Kidney (tissue), 14 donors: Measurements from ENCODE around the gene POLR2I. TPM values are rescaled to one million over a fixed set of nuclear protein-coding genes. Genes with fewer than 3 reads are reported as not detected.

Experiments used
- DNase-seq, 5 donors: peaks; one replicate each; pipeline ENCODE4 v3.0.0-alpha.2; 2013 to 2020
- FAIRE-seq: peaks from 2 replicates; lab custom pipeline; 2012; peaks lifted over from hg19 to GRCh38; lab: Jason Lieb, UNC
- H3K27ac ChIP-seq, 2 donors: one replicate each; pipeline ENCODE4 v1.7.0; 2013; ENCODE audit warnings: low read depth in 2 of 2, low read length in 2 of 2, inconsistent platforms in 1 of 2
- H3K27me3 ChIP-seq: one replicate; pipeline ENCODE4 v1.7.1; 2013; ENCODE audit warnings: low read length, inconsistent platforms; ENCODE audit not compliant: control insufficient read depth, insufficient read depth
- H3K36me3 ChIP-seq, 3 donors: one replicate each; pipeline versions ENCODE4 v1.7.0 to v1.7.1; 2013; ENCODE audit warnings: low read length in 3 of 3, control low read depth in 1 of 3, inconsistent platforms in 1 of 3; ENCODE audit not compliant: insufficient read depth in 3 of 3, control insufficient read depth in 2 of 3
- H3K4me1 ChIP-seq, 3 donors: one replicate each; pipeline versions ENCODE4 v1.7.0 to v1.7.1; 2013; ENCODE audit warnings: low read length in 3 of 3, inconsistent platforms in 1 of 3, low read depth in 1 of 3; ENCODE audit not compliant: control insufficient read depth in 2 of 3, insufficient read depth in 2 of 3
- H3K4me3 ChIP-seq, 3 donors: one replicate each; pipeline versions ENCODE4 v1.7.0 to v1.8.1; 2013; ENCODE audit warnings: low read length in 3 of 3, control low read depth in 1 of 3, inconsistent platforms in 1 of 3
- H3K9ac ChIP-seq, 3 donors: one replicate each; pipeline versions ENCODE4 v1.7.0 to v1.7.1; 2013; ENCODE audit warnings: low read length in 3 of 3, control low read depth in 1 of 3, inconsistent platforms in 1 of 3
- H3K9me3 ChIP-seq, 3 donors: one replicate each; pipeline versions ENCODE4 v1.7.0 to v1.7.1; 2013; ENCODE audit warnings: low read length in 3 of 3, control low read depth in 1 of 3, inconsistent platforms in 1 of 3; ENCODE audit not compliant: control insufficient read depth in 2 of 3, insufficient read depth in 1 of 3
- intact Hi-C: fragments of 100-400 bp; cut with DNase I; formaldehyde crosslinking; loops from one replicate; pipeline ENCODE4 v1.11.1; 2022
- polyA plus RNA-seq: library from polyadenylated mRNA; stranded (reverse); fragments of 350-450 nt; fragmentation: Illumina TruSeq; extraction: RNeasy Lipid Tissue Mini Kit (QIAGEN cat#74804); gene quantifications from one replicate; pipeline ENCODE4 v1.2.3, GENCODE V29; 2014; ENCODE audit warnings: low read depth, low replicate concordance; ENCODE audit not compliant: insufficient read depth
- total RNA-seq: library from RNA; stranded (reverse); fragmentation: NEBNext Ultra II Directional; extraction: Animal tissue kit (Norgen Biotek cat#: 25700); gene quantifications from one replicate; pipeline ENCODE4 v1.2.1, GENCODE V29; 2021
- TF ChIP-seq, protein P1 (sequence below): IDR thresholded peaks from 3 replicates; pipeline ENCODE4 v1.5.1; 2012; ENCODE audit warnings: mild to moderate bottlenecking, moderate library complexity, borderline replicate concordance; ENCODE audit not compliant: insufficient read depth; ENCODE audit errors: extremely low read depth
- donor health status: control.
- donor health status: control.
- donor health status: control.
- donor health status: control.
- donor health status: control.
- donor health status: DM: yes; HTN: yes; CAD: no.
- donor health status: Normal renal cell carcinoma (clear cell type).

Gene POLR2I
- total and polyA plus RNA-seq, 2 donors from 2014 or later, result 59.9 to 119 TPM

DNA sequence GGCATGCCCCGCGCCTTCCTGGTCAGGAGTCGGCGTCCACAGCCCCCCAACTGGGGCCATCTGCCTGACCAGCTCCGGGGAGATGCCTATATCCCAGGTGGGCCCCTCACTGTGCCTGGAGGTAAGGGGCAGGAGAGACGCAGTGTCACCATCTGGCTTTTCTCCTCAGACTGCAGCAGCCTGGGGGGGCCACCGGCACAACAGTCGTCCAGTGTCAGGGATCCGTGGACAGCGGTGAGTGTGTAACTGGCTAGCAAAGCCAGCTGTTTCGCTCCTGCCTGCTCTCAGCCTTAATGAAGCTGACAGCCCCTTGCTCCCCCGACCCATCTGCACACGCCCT lies 3.5 kb downstream of the POLR2I start:
- TF ChIP-seq, protein P1, sequence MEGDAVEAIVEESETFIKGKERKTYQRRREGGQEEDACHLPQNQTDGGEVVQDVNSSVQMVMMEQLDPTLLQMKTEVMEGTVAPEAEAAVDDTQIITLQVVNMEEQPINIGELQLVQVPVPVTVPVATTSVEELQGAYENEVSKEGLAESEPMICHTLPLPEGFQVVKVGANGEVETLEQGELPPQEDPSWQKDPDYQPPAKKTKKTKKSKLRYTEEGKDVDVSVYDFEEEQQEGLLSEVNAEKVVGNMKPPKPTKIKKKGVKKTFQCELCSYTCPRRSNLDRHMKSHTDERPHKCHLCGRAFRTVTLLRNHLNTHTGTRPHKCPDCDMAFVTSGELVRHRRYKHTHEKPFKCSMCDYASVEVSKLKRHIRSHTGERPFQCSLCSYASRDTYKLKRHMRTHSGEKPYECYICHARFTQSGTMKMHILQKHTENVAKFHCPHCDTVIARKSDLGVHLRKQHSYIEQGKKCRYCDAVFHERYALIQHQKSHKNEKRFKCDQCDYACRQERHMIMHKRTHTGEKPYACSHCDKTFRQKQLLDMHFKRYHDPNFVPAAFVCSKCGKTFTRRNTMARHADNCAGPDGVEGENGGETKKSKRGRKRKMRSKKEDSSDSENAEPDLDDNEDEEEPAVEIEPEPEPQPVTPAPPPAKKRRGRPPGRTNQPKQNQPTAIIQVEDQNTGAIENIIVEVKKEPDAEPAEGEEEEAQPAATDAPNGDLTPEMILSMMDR, result no peak
- no peak for FAIRE-seq

DNA sequence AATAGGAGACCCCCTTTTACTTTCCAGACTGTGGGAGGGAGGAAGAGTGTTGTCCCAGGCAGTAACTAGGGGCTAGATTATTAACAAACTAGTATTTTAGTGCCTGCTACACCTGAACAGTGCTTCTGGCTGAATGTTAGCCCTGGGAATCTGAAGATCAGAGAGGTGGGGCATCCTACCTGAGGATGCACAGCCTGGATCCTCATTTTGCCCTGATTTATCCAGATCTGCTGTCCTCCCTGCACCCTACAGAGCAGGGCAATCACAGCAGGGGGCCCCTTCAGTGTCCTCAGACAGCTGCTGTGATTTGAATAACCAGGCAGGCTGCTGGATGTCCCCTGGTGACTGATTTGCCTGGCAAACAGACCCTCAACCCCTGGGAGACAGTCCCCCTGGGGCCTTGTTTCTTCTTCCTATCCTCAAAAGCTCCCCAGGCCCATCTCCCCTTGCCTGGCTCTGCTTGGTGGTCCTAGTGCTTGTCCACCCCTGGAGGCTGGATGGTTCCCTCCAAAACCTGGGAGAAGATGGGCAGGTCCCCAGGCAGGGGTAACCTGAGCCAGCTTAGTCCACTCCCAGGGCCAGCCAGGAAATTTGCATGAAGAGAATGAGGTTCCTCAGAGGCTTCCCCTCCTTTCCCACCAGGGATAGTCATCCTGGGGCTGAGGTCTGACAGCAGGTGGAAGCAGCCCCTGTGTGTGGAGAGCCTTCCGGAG lies 4.0 kb downstream of the POLR2I start, which contains the start of gene OVOL3:
Gene OVOL3 (plus strand): TSS at position 657 of the 713 bp plus-strand sequence. CDS start 60 bp downstream, outside the sequence.
- no peak for FAIRE-seq
- H3K36me3 ChIP-seq, result peaks cover 0 to 13% (median 0%) of the 10 kb centered on the region in 3 donors
- DNase-seq, result no peak
- no peaks in the 10 kb centered on the region for H3K27me3 ChIP-seq
- intact Hi-C loops, result no loop called here
- no peak within 1 kb of the TSS for H3K4me3 ChIP-seq
- no peak within 1 kb of the TSS for H3K9ac ChIP-seq
- H3K9me3 ChIP-seq, result no peaks in the 10 kb centered on the region
- H3K4me1 ChIP-seq, result peaks cover 0 to 10% (median 0%) of the 10 kb centered on the region in 3 donors
- TF ChIP-seq, protein P1, result no peak
- H3K27ac ChIP-seq, result no peak within 1 kb of the TSS

More for the DNA sequence above, 3.5 kb downstream of the POLR2I start:
- Histone ChIP-seq H3K9me3 (no peaks in the 10 kb centered on the region), H3K4me3 (no peak overlapping the region), H3K9ac (no peak overlapping the region), H3K27me3 (no peaks in the 10 kb centered on the region), H3K36me3 (peaks cover 0 to 13% (median 0%) of the 10 kb centered on the region in 3 donors), H3K27ac (no peak overlapping the region), H3K4me1 (peaks cover 0 to 14% (median 2%) of the 10 kb centered on the region in 3 donors)
- no peak for DNase-seq
- intact Hi-C loops, result no loop called here

DNA sequence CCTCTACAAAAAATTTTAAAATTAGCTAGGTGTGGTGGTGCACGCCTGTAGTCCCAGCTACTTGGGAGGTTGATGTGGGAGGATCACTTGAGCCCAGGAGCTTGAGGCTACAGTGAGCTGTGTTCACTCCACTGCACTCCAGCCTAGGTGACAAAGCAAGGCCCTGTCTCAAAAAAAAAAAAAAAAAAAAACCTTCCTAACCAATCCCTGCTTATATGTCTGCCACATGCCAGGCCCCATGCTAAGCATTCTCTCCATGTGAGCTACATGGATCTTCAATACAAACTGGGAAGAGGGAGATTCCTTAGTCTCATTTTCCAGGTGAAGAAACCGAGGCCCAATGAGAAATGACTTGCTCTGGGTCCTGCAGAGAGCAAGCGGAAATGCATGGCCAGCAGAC lies 6.0 kb downstream of the POLR2I start:
- Histone ChIP-seq H3K9ac (no peak overlapping the region), H3K36me3 (peaks cover 0 to 13% (median 0%) of the 10 kb centered on the region in 3 donors), H3K4me1 (peaks cover 0 to 3% (median 0%) of the 10 kb centered on the region in 3 donors), H3K27me3 (no peaks in the 10 kb centered on the region), H3K9me3 (no peaks in the 10 kb centered on the region), H3K27ac (no peak overlapping the region), H3K4me3 (no peak overlapping the region)
- intact Hi-C loops, result no loop called here
- FAIRE-seq (no peak), DNase-seq (no peak)
- TF ChIP-seq, protein P1, result no peak

DNA sequence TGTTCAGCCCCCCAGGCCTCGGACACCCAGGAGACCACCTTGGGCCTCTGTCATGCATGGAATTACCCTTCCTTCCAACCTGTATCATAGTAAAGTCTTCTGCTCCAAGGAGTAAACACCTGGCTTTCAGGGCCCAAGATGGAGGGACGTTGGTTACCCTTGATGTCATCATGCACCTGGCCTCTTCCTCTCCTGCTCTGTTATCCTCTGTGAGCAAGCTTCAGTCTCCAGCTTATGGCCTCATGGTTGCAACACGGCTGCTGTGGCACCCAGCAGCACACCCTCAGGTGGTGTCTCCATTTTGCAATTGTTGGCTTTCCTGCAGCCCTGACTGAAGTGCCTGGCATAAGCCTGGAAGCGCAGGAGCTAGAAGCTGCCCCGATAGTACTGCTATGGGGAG lies 7.7 kb downstream of the POLR2I start:
- H3K9me3 ChIP-seq, result no peaks in the 10 kb centered on the region
- TF ChIP-seq, protein P1, result no peak
- H3K9ac ChIP-seq, result no peak overlapping the region
- no peak overlapping the region for H3K4me3 ChIP-seq
- no peak overlapping the region for H3K27ac ChIP-seq
- intact Hi-C loops, result no loop called here
- DNase-seq (no peak), FAIRE-seq (no peak)
- H3K27me3 ChIP-seq, result no peaks in the 10 kb centered on the region
- no peaks in the 10 kb centered on the region for H3K4me1 ChIP-seq
- H3K36me3 ChIP-seq, result peaks cover 0 to 8% (median 0%) of the 10 kb centered on the region in 3 donors
